Heart left ventricle (tissue), 13 donors: ENCODE data around the gene ZNF521.

Experiments
- POLR2A ChIP-seq, 2 donors: fragments of 450-650 bp; IDR thresholded peaks; one replicate each; pipeline ENCODE4 v1.6.1; 2017; ENCODE audit warnings: antibody characterized with exemption in 2 of 2, mild to moderate bottlenecking in 2 of 2, moderate library complexity in 2 of 2
- TF ChIP-seq, protein P1 (sequence below), 12 donors: fragments of 200-600 bp; sonication (generic) in 4 of 12; IDR thresholded peaks; one replicate each; pipeline versions ENCODE4 v1.5.0 to v1.8.0; 2018 to 2022; ENCODE audit warnings: antibody characterized with exemption in 12 of 12, mild to moderate bottlenecking in 5 of 12
- donor health status: ischemic (EF 13 %, LVEDD 7.1; RV severe dilation, severe dysfunction).
- donor health status: DM: no; HTN: yes; CAD: no.
- donor health status: DM: no; HTN: no; CAD: no.
- donor health status: ischemic (EF 25% LVEDD 6.9; RV normal size, moderate dysfunction).
- donor health status: ischemic (EF 25% LVEDD 5.7; RV mildly dilated, moderate dysfunction).
- donor health status: ischemic (EF 35%, LVEDD 5.7; RV mildly dilated, moderate dysfunction).
- donor health status: nonischemic (EF 11% LVEDD 7.7; RV severe dilation, severe dysfunction).
- donor health status: DM: yes; HTN: yes; CAD: no.
- donor health status: PGD.
- donor health status: ischemic (EF 29% LVEDD 5.4; RV normal size, mild dysfunction).
- donor health status: nonischemic (EF 23%, LVEDD 6.1; RV moderate dilation, normal function).

DNA sequence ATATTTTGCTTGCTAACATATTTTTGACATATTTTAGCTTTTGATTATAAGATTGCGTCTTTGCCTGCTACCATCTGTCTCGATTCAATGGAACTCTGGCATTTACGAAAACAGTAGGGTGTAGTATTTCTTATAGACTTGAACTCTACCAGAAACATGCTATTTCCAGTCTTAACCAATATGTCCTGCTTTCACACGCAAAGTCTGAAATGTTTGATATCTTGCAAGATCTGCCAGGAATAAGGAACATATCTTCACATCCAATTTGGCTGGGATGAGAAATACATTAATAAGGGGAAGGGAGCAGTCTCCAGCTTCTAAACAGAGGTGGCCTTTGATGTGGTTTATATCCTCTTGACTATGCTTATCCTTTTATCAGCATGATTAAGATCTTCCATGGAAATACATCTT lies 299.4 kb downstream of the ZNF521 start:
- TF ChIP-seq, protein P1, sequence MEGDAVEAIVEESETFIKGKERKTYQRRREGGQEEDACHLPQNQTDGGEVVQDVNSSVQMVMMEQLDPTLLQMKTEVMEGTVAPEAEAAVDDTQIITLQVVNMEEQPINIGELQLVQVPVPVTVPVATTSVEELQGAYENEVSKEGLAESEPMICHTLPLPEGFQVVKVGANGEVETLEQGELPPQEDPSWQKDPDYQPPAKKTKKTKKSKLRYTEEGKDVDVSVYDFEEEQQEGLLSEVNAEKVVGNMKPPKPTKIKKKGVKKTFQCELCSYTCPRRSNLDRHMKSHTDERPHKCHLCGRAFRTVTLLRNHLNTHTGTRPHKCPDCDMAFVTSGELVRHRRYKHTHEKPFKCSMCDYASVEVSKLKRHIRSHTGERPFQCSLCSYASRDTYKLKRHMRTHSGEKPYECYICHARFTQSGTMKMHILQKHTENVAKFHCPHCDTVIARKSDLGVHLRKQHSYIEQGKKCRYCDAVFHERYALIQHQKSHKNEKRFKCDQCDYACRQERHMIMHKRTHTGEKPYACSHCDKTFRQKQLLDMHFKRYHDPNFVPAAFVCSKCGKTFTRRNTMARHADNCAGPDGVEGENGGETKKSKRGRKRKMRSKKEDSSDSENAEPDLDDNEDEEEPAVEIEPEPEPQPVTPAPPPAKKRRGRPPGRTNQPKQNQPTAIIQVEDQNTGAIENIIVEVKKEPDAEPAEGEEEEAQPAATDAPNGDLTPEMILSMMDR (IDR thresholded peaks at IDR 0.05), result no peak
- no peak for TF ChIP-seq POLR2A (IDR thresholded peaks at IDR 0.05)
